Ovary (tissue), 9 donors: ENCODE results near the gene CALHM3. TPM values are rescaled to one million over a fixed set of nuclear protein-coding genes. Genes with fewer than 3 reads are reported as not detected.

Source experiments
- DNase-seq, 5 donors: peaks; one replicate each; pipeline ENCODE4 v3.0.0-alpha.2; 2019 to 2020
- H3K27ac ChIP-seq, 2 donors: fragments of 200-600 bp; one replicate each; pipeline versions ENCODE4 v1.5.1 to v1.8.0; 2019 to 2022
- H3K27me3 ChIP-seq: fragments of 200-600 bp; one replicate; pipeline ENCODE4 v1.8.0; 2022
- H3K36me3 ChIP-seq: fragments of 200-600 bp; sonication (generic); one replicate; pipeline ENCODE4 v1.5.1; 2019
- H3K4me1 ChIP-seq: one replicate; pipeline ENCODE4 v1.8.1; 2013; ENCODE audit warnings: mild to moderate bottlenecking, moderate library complexity; ENCODE audit not compliant: insufficient read depth
- H3K4me3 ChIP-seq: fragments of 200-600 bp; sonication (generic); one replicate; pipeline ENCODE4 v1.5.1; 2017
- H3K9me3 ChIP-seq, 2 donors: fragments of 200-600 bp in 1 of 2; sonication (generic) in 1 of 2; one replicate each; pipeline versions ENCODE4 v1.5.1 to v1.8.1; 2013 to 2019; ENCODE audit warnings: mild to moderate bottlenecking in 1 of 2, moderate library complexity in 1 of 2
- EP300 ChIP-seq: sonication (generic); formaldehyde crosslinking; IDR thresholded peaks from one replicate; pipeline ENCODE4 v1.6.1; 2017; ENCODE audit warnings: antibody characterized with exemption
- POLR2A ChIP-seq: fragments of 450-650 bp; IDR thresholded peaks from one replicate; pipeline ENCODE4 v1.6.1; 2017; ENCODE audit warnings: antibody characterized with exemption, mild to moderate bottlenecking, moderate library complexity
- WGBS, 3 donors: extraction: QIAGEN DNeasy Blood & Tissue Kit in 1 of 3; methylation state at CpG; one replicate each; pipeline versions ENCODE4 v1.1.5 to v1.1.7; 2013 to 2017; 5-methylcytosine and 5-hydroxymethylcytosine counted together
- intact Hi-C, 4 donors: fragments of 100-400 bp; cut with DNase I; formaldehyde crosslinking; loops; one replicate each; pipeline versions ENCODE4 v1.11.0 to v1.15.1; 2022 to 2023
- polyA plus RNA-seq, 2 donors: library from polyadenylated mRNA; stranded (reverse); fragments of 200-250 nt in 1 of 2; fragments of 350-450 nt in 1 of 2; fragmentation: Illumina TruSeq in 1 of 2; extraction: RNeasy Lipid Tissue Mini Kit (QIAGEN cat#74804) in 1 of 2; gene quantifications; one replicate each; pipeline ENCODE4 v1.2.3, GENCODE V29; 2013 to 2014
- total RNA-seq, 7 donors: library from RNA; depleted of rRNA in 2 of 7; stranded (reverse); fragments of >200 nt in 2 of 7; fragmentation: NEBNext Ultra II Directional in 3 of 7; extraction: Animal tissue kit (Norgen Biotek cat#: 25700) in 3 of 7; gene quantifications; one replicate each; pipeline versions ENCODE4 v1.1.0 to v1.2.4, GENCODE V29; 2016 to 2023
- TF ChIP-seq, protein P1 (sequence below), 3 donors: fragments of 450-650 bp in 2 of 3; fragments of 200-600 bp in 1 of 3; IDR thresholded peaks; one replicate each; pipeline versions ENCODE4 v1.5.1 to v1.8.0; 2016 to 2022; ENCODE audit warnings: antibody characterized with exemption in 3 of 3, mild to moderate bottlenecking in 1 of 3
- donor health status: DM: no; HTN: no; CAD: no; lungs with moderate emphysema.
- donor health status: DM: no; HTN: no; CAD: no.
- donor health status: Bipolar disorder and iron deficiency.
- donor health status: DM: yes; HTN: yes; CAD: no.
- donor health status: DM: no; HTN: no; CAD: no.
- donor health status: DM: yes; HTN: yes; CAD: no.

Gene CALHM3
- total and polyA plus RNA-seq, 9 donors = not detected

DNA sequence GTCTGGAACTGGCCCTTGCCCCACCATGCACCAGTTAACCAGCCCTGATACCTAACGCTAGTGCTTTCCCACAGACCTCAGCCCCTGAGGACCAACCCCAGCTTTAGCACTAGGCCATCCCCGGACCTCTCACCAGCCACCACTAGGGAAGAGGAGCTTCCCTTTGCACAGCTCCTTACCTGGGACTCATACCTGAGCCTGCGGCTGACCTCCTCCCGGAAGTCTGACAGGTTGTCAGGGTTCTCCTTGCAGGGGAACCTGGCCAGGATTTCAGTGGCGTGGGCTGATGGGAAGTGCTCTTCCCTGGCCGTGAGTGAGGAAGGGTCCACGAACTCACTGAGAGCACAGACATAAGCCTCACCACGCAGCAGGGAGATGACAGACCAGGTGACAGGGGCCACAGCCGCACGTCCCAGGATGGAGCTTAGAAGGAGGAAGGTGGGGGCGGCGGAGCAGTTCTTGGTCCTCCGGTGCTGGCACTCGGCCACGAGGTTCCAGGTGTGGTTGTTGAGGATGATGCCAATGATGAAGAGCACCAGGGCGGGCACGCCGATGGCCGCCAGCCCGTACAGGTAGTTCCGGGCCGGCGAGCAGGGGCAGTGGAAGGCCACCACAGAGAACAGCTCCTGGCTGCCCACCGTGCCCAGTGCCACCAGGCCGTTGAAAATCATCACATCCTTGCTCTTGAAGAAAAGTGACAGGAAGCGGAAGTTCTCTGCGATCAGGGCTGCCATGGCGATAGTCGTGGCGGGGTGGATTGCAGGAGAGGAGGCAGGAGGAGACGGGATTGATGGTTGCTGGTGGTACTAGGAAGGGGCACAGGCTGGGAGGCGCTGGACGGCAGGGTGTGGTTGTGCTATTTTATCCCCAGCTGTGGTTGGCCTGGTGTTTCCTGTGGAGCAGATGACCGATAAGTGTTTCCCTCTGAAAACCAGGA is 29.6 kb downstream of the CALHM3 start:
- peak overlapping the region in 1 of 2 donors; percentile 33 for H3K27ac ChIP-seq
- no peaks in the 10 kb centered on the region for H3K36me3 ChIP-seq
- peak overlapping the region; percentile 69 for H3K4me3 ChIP-seq
- no peak for TF ChIP-seq EP300
- TF ChIP-seq, protein P1, sequence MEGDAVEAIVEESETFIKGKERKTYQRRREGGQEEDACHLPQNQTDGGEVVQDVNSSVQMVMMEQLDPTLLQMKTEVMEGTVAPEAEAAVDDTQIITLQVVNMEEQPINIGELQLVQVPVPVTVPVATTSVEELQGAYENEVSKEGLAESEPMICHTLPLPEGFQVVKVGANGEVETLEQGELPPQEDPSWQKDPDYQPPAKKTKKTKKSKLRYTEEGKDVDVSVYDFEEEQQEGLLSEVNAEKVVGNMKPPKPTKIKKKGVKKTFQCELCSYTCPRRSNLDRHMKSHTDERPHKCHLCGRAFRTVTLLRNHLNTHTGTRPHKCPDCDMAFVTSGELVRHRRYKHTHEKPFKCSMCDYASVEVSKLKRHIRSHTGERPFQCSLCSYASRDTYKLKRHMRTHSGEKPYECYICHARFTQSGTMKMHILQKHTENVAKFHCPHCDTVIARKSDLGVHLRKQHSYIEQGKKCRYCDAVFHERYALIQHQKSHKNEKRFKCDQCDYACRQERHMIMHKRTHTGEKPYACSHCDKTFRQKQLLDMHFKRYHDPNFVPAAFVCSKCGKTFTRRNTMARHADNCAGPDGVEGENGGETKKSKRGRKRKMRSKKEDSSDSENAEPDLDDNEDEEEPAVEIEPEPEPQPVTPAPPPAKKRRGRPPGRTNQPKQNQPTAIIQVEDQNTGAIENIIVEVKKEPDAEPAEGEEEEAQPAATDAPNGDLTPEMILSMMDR (IDR thresholded peaks at IDR 0.05) = no peak
- no peak for TF ChIP-seq POLR2A
- no peaks in the 10 kb centered on the region for H3K27me3 ChIP-seq
- peak in 1 of 5 donors; percentile 56 for DNase-seq
- 71 to 75% (median 73%) methylated on average over 34 of the region's 34 CpGs for WGBS, 3 donors
- intact Hi-C loops = no loop called here
- no peaks in the 10 kb centered on the region for H3K9me3 ChIP-seq
- peaks cover 43% of the 10 kb centered on the region for H3K4me1 ChIP-seq

DNA sequence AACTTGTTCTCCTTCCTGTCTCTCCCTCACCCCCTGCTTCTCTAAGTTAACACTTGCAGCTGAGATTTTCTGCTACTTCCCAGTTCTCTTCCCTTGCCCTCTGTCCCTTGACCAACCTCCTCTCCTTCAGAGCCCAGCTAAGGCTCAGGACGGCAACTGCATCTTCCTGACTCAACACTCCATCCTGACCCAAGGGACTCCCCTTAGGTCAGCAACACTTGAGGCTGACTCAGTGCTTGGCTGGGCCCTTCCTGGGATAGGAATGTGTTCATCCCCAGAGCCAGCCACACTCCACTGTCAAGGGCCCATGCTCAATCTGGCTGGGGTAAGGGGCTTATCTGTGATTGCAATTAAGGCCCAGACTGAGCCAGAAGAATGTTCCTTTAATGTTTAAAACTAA is 30.3 kb downstream of the CALHM3 start:
- WGBS, 3 donors = 3 to 10% (median 5%) methylated on average over 1 of the region's 1 CpG
- Histone ChIP-seq H3K4me1 (peaks cover 43% of the 10 kb centered on the region), H3K4me3 (peak overlapping the region; percentile 69), H3K27me3 (no peaks in the 10 kb centered on the region), H3K36me3 (no peaks in the 10 kb centered on the region), H3K27ac (peak overlapping the region in 1 of 2 donors; percentile 28), H3K9me3 (no peaks in the 10 kb centered on the region)
- intact Hi-C loops = no loop called here
- TF ChIP-seq, protein P1 (IDR thresholded peaks at IDR 0.05) = no peak
- TF ChIP-seq EP300 = no peak
- TF ChIP-seq POLR2A = no peak
- peak in 3 of 5 donors; percentile 64 to 76 (median 66) for DNase-seq

DNA sequence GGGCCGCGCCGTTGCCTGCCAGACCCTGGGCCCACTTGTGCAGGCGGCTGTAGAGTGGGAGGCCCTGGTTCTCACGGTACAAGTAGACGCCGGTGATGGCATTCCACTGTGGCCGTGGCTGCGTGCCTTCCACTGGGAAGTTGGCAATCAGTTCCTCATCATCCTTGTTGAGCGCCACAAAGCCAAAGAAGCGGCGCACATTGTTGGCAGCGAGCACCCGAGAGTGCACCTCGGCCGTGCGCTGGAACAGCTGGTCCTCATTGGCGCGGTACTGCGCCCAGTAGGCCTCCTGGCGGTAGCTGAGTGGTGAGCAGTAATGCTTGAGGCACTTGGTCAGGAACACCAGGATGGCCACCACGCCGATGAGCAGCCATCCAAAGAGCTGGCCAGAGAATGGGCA is 31.9 kb downstream of the CALHM3 start:
- no peaks in the 10 kb centered on the region for H3K36me3 ChIP-seq
- no peaks in the 10 kb centered on the region for H3K9me3 ChIP-seq
- no peak overlapping the region for H3K4me3 ChIP-seq
- 93 to 96% (median 94%) methylated on average over 23 of the region's 23 CpGs for WGBS, 3 donors
- peaks cover 43% of the 10 kb centered on the region for H3K4me1 ChIP-seq
- intact Hi-C loops = loop anchor here in 1 of 4 donors (1.0 kb wide), 1 partner anchor 28 kb away; no protein-coding TSS in a partner anchor
- DNase-seq = no peak
- peak overlapping the region; percentile 40 to 84 for H3K27ac ChIP-seq
- no peaks in the 10 kb centered on the region for H3K27me3 ChIP-seq
- TF ChIP-seq POLR2A = no peak
- TF ChIP-seq EP300 = no peak
- TF ChIP-seq, protein P1 (IDR thresholded peaks at IDR 0.05) = no peak

DNA sequence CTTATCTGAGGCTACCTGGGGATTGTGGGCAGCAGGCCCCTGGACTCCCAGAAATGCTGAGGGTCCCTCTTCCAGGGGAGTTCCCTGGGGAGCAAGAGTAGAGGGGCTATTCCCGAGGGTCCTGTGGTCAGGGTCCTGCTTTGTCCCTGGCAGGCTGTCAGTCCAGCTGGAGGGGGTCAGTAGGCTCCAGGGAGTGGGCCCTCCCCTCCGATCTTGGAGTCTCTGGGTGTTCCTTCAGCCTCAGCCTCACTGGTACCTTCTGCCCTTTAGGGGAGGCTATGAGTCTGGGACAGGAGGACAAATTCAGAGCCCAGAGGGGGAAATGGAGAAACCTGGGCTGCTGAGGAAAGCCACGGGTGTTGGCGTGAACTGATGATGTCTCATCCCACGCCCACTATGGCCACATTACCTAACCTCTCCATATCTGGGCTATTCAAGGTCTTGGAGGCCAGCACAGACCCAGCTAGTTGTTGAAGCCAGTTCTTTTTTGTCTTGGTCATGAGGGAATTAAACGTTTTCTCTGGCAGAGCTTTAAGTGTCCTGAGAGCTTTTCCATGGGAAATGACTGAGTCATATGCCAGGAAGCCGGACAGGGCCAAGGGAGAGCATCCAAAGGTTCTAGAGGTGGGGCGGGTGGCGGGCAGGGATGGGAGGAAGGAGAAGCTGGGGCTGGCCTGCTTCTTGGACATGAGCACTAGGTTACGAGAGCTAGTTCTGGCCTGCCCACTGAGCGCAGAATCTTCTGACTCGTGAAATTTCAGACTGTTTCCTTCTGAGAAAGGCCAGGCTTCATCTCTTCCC is 33.1 kb downstream of the CALHM3 start:
- no peaks in the 10 kb centered on the region for H3K9me3 ChIP-seq
- no peaks in the 10 kb centered on the region for H3K27me3 ChIP-seq
- peak overlapping the region; percentile 74 to 84 for H3K27ac ChIP-seq
- H3K36me3 ChIP-seq = no peaks in the 10 kb centered on the region
- WGBS, 3 donors = 23 to 33% (median 23%) methylated on average over 12 of the region's 12 CpGs
- H3K4me1 ChIP-seq = peaks cover 50% of the 10 kb centered on the region
- intact Hi-C loops = no loop called here
- TF ChIP-seq POLR2A (no peak), EP300 (peak; percentile 89)
- no peak overlapping the region for H3K4me3 ChIP-seq
- DNase-seq = peak; percentile 73 to 89 (median 86)
